ENCODE measurements around the gene PTK7.

DNA sequence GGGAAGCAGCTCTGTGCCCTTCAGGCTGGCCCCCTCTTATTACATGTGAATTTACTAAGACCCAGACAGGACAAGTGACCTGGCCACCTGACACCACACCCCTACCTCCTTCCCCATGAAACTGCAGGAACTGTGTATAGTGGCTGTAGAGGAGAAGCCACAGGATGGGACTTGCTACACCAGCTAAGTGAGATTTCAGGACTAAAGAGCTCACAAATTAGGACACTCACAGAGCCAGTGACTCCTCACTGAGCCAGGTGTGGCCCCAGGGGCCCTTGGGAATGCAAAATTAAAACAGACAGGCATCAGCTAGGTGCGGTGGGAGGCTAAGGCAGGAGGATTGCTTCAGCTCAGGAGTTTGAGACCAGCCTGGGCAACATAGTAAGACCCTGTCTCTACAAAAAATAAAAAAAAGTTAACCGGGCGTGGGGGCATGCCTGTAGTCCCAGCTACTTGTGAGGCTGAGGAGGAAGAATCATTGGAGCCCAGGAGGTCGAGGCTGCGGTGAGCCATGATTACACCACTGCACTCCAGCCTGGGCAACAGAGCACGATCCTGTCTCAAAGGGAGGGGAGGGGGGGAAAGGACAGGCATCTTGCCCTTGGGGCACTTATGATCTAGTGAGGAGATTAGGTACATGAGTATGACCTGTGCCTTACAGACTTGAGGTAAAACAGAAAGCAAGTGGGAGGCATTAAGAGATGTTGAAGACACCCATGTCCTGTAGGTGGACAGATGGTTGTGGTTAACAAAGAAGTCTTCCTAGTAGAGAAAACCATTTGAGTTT, 71.8 kb downstream of the PTK7 start:
- TF ChIP-seq, protein P1, sequence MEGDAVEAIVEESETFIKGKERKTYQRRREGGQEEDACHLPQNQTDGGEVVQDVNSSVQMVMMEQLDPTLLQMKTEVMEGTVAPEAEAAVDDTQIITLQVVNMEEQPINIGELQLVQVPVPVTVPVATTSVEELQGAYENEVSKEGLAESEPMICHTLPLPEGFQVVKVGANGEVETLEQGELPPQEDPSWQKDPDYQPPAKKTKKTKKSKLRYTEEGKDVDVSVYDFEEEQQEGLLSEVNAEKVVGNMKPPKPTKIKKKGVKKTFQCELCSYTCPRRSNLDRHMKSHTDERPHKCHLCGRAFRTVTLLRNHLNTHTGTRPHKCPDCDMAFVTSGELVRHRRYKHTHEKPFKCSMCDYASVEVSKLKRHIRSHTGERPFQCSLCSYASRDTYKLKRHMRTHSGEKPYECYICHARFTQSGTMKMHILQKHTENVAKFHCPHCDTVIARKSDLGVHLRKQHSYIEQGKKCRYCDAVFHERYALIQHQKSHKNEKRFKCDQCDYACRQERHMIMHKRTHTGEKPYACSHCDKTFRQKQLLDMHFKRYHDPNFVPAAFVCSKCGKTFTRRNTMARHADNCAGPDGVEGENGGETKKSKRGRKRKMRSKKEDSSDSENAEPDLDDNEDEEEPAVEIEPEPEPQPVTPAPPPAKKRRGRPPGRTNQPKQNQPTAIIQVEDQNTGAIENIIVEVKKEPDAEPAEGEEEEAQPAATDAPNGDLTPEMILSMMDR (IDR thresholded peaks at IDR 0.05): no peak
- TF ChIP-seq POLR2AphosphoS5 (IDR thresholded peaks at IDR 0.05): no peak
- no peak for TF ChIP-seq POLR2A (IDR thresholded peaks at IDR 0.05)
